Bronchial epithelial cell (primary cell): ENCODE measurements around the gene ST3GAL3. TPM values are rescaled to one million over a fixed set of nuclear protein-coding genes. Genes with fewer than 3 reads are reported as not detected.
A peak's percentile ranks its signal among the peaks of the same experiment; 100 is the strongest.

Experiments used
- DNase-seq: peaks from one replicate; pipeline ENCODE4 v3.0.0-alpha.2; 2010; ENCODE audit warnings: low read depth
- FAIRE-seq: peaks from 2 replicates; lab custom pipeline; 2011; peaks lifted over from hg19 to GRCh38; lab: Jason Lieb, UNC
- H3K27me3 ChIP-seq: 2 replicates; pipeline ENCODE4 v1.5.1; 2011; ENCODE audit warnings: low read length; ENCODE audit not compliant: control insufficient read depth, insufficient read depth
- H3K36me3 ChIP-seq: 2 replicates; pipeline ENCODE4 v1.5.1; 2011; ENCODE audit warnings: low read length; ENCODE audit not compliant: control insufficient read depth, insufficient read depth
- H3K4me3 ChIP-seq: 2 replicates; pipeline ENCODE4 v1.5.1; 2011; ENCODE audit warnings: mild to moderate bottlenecking, low read depth, low read length, control low read depth
- total RNA-seq: library from RNA; depleted of rRNA; stranded (reverse); fragments of >200 nt; gene quantifications from 2 replicates; pipeline ENCODE4 v1.2.1, GENCODE V29; 2014
- TF ChIP-seq, protein P1 (sequence below): IDR thresholded peaks from 2 replicates; pipeline ENCODE4 v1.5.1; 2011; ENCODE audit warnings: mild to moderate bottlenecking, moderate library complexity, low read length, control low read depth, inconsistent platforms; ENCODE audit not compliant: insufficient read depth, severe bottlenecking

The ST3GAL3 gene
- total RNA-seq, 1 donor from 2014 or later: 10.3 TPM

- Histone ChIP-seq H3K4me3 (no peak overlapping the region), H3K36me3 (no peaks in the 10 kb centered on the region), H3K27me3 (no peaks in the 10 kb centered on the region)
- no peak for DNase-seq
- TF ChIP-seq, protein P1, sequence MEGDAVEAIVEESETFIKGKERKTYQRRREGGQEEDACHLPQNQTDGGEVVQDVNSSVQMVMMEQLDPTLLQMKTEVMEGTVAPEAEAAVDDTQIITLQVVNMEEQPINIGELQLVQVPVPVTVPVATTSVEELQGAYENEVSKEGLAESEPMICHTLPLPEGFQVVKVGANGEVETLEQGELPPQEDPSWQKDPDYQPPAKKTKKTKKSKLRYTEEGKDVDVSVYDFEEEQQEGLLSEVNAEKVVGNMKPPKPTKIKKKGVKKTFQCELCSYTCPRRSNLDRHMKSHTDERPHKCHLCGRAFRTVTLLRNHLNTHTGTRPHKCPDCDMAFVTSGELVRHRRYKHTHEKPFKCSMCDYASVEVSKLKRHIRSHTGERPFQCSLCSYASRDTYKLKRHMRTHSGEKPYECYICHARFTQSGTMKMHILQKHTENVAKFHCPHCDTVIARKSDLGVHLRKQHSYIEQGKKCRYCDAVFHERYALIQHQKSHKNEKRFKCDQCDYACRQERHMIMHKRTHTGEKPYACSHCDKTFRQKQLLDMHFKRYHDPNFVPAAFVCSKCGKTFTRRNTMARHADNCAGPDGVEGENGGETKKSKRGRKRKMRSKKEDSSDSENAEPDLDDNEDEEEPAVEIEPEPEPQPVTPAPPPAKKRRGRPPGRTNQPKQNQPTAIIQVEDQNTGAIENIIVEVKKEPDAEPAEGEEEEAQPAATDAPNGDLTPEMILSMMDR: no peak
- FAIRE-seq: no peak
Measured at GRCh38 chr1:43930949-43931275, 223.6 kb downstream of the ST3GAL3 start.

GRCh38 chr1:43931711-43932660, 224.7 kb downstream of the ST3GAL3 start:
- TF ChIP-seq, protein P1: no peak
- FAIRE-seq (peak; percentile 40), DNase-seq (no peak)
- Histone ChIP-seq H3K36me3 (peaks cover 3% of the 10 kb centered on the region), H3K4me3 (no peak overlapping the region), H3K27me3 (no peaks in the 10 kb centered on the region)

DNA sequence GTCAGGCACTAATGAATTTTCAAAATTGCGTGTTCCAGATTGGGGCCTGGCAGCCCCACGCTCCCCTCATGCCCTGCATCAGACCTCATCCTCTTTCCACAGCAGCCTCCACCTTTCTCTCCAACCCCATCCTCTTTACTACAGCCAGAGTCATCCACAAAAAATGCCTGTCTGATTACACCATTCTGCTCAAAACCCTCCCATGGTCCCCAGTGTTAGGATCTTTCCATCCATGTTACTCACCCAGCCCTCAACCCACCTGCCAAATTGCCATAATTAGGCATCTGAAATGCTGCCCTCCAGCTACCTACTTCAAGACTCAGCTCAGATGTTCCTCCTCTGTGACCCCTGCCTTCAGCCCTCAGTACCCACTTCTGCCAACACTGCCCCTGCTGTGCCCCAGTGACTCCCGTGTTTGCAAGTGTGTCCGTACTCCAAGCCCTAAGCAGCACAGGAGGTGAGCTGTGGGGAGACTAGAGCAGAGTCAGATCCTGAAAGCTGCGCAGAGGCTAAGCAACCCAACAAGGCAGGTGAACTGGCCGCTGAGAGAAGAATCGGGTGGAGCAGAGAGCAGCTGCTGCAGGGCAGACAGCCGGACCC, 225.6 kb downstream of the ST3GAL3 start:
- no peaks in the 10 kb centered on the region for H3K27me3 ChIP-seq
- DNase-seq: peak; percentile 82
- peaks cover 3% of the 10 kb centered on the region for H3K36me3 ChIP-seq
- TF ChIP-seq, protein P1: no peak
- peak; percentile 7 for FAIRE-seq
- peak overlapping the region; percentile 58 for H3K4me3 ChIP-seq

GRCh38 chr1:43933386-43934100, 226.2 kb downstream of the ST3GAL3 start, which contains the start of gene ARTN:
TSS of gene ARTN (plus strand) at chr1:43933801. CDS start at chr1:43935657, 1,856 bp downstream.
- H3K36me3 ChIP-seq: peaks cover 4% of the 10 kb centered on the region
- no peaks in the 10 kb centered on the region for H3K27me3 ChIP-seq
- TF ChIP-seq, protein P1: no peak
- peak within 1 kb of the TSS; percentile 58 for H3K4me3 ChIP-seq
- FAIRE-seq (no peak), DNase-seq (peak; percentile 44)

DNA sequence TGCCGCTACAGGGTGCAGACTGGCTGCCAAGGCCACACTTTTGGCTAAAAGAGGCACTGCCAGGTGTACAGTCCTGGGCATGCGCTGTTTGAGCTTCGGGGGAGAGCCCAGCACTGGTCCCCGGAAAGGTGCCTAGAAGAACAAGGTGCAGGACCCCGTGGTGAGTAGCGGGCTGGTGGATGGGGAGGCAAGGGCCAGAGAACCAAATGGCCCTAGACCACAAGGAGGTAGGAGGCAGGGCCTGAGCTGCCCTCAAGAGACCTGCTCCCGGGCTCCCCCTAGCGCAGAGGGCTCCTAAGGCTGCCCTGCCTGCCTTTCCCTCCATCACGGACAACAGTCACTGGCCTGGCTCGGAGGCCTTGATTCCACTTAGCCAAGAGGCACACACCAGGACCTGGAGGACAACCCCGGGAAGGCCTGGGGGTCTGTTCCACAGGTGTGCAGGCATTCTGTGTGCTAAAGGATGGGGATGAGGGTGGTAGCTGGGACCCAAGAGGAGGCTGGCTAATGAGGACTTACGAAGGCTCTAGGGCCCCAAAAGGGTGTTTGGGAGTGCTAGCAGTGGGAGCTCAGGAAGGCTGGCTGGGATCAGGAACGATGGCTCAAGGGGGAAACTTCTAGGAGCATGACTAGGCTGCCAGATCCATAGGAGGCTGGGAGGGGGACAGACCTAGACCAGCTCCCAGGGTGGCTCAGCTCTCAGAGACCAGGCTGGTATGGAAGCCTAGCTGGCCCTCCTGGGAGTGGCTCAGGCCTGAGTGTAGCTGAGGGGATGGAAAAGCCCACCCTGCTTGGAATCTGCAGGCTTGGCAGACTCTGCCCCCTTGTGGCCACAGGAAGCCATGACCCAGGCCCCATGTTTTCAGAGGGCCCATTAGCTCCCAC, 227.0 kb downstream of the ST3GAL3 start:
- H3K4me3 ChIP-seq: peak overlapping the region; percentile 58
- H3K36me3 ChIP-seq: peaks cover 4% of the 10 kb centered on the region
- FAIRE-seq: no peak
- TF ChIP-seq, protein P1: peak; percentile 98
- DNase-seq: peak; percentile 62
- no peaks in the 10 kb centered on the region for H3K27me3 ChIP-seq
